Right renal pelvis (tissue), 4 donors: ENCODE measurements around the gene C2orf49. TPM values are rescaled to one million over a fixed set of nuclear protein-coding genes. Genes with fewer than 3 reads are reported as not detected.

Source experiments
- DNase-seq, 4 donors: peaks; one replicate each; pipeline ENCODE4 v3.0.0-alpha.2; 2013; ENCODE audit warnings: low read depth in 4 of 4, low spot score in 3 of 4, missing footprints in 1 of 4
- polyA plus RNA-seq, 4 donors: library from polyadenylated mRNA; unstranded; fragments of 120-200 nt; gene quantifications; one replicate each; pipeline ENCODE4 v1.2.1, GENCODE V29; 2013; ENCODE audit not compliant: insufficient read length in 4 of 4

Gene C2orf49
- 10 to 100 TPM; 21.4 to 27.4 (median 26.4) TPM for polyA plus RNA-seq

DNA sequence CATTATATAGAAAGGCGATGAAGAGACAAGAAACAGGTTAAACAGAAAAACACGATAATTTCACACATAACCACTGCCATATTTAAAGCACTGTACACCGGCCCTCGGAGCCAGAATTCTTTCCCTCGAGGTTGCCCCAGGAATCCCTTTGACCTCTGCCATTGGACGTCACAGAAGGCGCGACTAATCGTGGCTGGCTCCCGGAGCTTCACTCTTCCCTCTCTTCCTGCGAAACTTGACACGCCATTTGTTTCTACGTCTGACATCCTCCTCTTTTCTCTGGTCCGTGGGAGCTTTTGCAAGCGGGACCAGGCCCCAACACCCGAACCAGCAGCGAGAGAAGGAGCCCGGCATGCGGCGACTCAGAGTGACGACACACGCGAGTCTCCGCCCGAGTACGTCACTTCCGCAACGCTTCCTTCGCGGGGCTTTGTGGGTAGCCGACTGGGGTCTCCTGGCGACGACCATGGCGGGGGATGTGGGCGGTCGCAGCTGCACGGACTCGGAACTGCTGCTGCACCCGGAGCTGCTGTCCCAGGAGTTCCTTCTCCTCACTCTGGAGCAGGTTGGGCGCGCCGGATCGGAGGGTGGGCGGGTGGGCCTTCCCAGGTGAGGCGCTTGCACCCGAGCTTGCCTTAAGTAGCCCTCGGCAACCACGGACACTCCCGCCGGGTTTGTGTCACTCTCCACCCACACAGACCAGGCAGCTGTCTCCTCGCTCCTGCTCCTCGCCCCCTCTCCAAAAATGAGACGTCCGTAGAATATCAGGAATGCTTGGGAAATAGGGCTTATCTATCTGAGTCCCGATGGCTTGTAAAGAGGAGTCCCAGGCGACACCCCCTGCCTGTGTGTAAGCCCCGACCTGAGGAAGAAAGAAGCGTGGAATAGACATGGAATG is at the start of gene C2orf49:
TSS of gene C2orf49 (plus strand) at position 419 of the 898 bp plus-strand sequence. CDS start at position 467, 48 bp downstream.
- DNase-seq: peak; percentile 88 to 97 (median 90)

DNA sequence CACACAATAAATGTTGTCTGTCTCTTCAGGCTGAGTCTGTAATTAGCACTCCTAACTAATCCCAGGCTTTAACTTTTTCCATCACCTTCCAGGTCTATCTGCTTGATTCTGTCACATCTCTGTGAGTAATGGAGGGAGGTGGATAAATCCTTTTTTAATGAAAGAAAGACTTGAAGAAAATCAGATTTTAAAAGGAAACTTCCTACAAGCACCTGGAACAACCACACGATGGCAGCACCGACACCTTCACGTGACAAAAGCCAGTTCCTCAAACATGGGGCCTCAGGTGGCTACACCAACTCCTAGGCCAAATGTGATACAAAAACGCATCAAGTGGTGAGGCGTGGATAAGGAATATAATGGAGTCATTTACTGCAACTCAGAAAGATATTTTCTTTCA is 49.6 kb upstream of the C2orf49 start:
- no peak for DNase-seq

DNA sequence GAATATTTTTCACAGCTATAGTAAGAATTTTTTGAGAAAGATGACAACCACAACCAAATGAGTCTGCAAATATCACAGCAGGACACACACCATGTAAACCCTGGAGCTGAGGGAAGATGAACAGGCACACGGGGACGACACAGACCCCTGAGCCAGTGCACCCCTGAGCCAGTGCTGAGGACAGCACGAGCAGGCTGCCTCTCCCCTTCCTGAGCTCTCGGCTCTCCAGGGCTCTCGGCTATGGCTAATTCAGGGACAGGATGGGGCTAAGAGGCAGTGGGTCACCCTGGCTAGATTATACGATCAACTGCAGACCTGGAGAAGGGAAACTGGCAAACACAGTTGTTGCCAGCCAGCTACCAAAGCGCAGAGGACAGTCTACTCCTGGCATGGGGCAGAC is 49.2 kb upstream of the C2orf49 start:
- no peak for DNase-seq

DNA sequence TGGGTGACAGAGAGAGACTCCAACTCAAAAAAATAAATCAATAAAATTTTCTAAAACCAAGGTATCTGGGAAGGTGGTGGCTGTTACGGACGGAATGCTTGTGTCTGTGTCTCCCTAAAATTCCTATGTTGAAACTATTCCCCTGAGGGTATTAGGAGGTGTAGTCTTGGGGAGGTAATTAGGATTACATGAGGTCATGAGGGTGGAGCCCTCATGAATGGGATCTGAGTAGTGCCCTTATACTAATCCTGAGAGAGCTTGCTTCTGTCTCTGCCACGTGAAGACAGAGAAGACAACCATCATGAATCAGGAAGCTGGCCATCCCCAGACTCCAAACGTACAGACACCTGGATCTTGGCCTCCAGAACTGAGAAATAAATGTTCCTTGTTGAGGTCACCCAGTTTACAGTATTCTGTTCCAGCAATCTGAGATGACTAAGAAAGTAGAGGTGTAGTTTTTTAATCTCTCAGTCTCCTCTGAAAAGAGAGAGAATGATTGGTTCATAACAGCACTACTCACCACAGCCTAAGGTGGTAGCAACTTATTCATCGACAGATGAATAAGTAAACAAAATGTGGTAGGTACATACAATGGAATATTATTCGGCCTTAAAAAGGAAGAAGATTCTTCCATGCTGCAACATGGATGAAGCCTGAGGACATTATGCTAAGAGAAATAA is 46.2 kb upstream of the C2orf49 start:
- no peak for DNase-seq

DNA sequence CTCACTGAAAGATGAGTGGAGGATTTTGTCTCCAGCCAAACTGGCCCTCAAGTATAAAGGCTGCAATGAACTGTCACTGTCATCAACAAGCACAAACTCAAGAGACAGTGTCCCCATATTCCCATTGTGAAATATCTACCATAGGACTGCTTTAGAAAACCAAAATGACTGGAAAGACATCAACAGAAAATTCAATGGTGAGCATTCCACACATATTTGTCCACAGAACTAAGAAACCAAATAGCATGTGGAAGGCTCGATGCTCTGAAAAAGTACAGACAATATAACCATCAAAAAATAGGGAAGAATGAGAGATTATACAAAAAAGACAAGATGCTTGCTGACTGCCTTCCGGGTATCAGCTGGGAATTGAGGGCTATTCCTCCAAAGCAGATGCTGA is 45.4 kb upstream of the C2orf49 start:
- no peak for DNase-seq

DNA sequence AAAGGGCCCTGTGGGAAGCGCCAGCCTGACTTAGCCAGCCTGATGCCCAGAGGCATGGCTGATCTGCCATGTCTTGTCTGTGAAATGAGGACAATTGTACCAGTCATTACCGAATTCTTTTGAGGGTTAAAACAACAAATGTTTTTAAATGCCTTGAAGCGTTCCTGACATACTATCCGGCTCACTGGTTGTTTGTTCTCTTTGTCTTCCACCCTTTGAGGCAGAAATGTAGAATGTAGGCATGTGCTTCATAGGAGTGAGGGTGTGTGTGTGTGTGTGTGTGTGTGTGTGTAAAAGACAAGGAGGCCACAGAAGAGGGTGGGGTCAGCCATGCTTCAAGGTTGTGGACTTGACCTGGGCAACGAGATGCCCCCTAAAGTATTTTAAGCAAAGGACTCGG is 43.3 kb upstream of the C2orf49 start:
- DNase-seq: no peak

DNA sequence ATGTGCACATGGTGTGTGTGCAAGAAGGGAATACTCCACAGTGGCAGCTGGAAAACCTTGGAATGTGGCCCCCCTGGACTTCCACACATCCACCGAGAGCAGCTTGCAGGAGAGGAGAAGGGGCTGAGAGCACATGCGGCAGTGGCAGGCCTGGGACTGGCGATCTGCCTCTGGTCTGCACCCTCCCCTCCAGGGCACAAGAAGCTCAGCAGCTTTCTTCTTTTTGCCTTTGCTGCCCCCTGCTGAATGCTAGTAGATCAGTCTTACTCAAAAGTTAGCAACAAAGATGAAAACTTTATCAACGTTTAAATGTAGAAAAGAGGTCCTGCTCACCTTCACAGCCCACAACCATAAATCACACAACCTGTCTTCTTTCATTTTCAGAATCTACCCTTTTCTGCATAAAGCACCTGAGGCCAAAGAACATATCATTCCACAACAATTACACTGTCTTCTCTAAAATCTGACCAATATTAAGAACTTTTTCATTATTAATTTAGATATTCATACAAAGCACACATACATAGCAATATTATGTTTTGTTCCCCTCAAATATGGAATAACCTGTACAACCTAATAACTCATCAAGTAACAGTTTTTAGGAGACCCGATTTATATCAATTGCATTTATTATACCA is 42.4 kb upstream of the C2orf49 start:
- DNase-seq: peak; percentile 34 to 61 (median 52)

DNA sequence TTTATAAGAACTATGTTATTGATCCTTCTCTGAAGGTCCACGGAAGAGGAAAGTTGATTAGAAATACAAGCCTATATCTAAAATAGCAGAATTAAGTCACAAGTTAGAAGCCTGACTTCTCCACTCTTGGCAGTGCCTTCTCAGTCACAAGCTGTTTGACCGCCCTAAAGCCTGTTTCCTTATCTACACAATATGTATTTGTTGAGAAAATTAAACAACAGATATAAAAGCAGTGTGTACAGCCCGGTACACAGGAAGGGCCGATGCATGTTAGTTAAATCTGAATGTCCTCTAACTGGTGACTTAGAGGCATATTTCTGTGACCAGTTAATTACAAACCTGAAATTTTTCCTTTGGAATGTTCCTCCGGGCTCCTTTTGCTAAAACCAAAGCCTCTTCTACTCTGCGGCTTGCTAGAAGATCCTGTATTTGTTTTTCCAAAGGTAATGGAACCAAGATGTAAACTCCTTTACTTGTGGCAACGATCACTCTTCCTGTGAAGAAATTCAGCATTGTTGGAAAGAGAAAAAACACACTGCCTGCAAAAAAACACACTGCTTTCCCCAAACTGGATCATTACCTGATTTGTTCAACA is 41.2 kb upstream of the C2orf49 start:
- DNase-seq: no peak

DNA sequence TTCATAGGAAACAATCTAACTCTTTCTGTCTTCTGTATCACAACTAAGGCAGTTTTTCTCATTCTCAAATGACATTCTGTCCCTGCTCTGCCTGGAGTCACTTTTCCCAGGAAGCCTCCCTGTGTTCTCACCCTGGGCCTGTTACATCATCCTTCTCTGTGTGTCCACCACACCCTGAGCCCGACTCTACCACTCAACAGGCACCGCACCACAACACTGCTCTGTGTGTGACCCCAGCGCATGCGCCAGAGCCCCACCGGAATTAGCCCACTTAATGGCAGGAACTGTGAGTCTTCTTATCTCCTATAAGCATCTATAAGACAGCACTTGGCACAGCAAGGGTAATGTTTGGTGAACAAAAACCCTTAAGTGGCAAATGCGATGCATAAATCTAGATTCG is 40.1 kb upstream of the C2orf49 start:
- DNase-seq: no peak

DNA sequence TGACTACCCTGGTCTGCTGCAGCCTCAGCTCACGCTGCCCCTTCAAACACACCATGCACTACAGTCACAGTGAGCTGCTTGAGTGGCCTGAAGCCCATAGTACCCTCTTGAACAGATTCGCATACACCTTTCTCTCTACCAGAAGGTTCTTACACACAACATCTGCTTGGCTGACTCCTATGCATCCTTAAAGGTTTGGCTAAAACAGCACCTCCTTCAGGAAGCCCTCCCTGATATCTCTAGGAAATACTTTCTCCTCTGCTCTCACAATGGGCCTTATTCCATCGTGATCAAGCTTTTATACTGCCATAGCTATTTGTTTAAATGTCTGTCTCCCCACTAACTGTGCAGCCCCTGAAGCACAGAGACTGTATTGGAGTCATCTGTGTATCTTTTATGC is 39.3 kb upstream of the C2orf49 start:
- DNase-seq: no peak

DNA sequence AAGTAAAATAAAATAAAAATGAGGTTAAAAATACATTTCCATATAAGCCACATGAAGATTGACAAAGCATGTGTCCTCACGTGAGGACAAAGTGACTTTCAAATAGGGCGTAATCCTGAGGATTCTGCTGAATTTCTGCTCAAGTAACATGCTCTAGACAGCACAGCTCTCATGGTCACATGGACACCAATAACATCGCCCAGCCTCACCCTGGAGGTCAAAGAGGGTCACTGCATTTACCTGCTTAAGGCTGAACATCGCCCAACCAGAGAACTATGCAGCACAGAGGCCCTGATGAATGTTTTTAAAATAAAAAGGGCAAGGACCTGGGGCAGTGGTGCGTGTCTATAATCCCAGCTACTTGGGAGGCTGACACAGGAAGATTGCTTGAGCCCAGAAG is 38.0 kb upstream of the C2orf49 start:
- DNase-seq: no peak

DNA sequence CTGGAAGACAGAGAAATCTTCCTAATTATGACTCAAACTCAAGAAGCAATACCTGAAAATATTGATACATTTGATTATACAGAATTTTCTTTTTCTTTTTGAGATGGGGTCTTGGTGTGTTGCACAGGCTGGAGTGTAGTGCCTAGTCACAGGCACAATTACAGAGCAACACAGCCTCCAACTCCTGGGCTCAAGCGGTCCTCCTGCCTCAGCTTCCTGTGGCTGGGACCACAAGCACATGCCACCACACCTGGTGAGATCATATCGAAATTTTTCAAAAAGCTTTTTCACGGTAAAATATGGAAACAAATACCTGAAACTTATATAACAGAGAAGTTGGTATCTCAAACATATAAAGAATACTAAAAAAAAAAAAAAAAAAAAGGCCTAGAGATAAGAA is 35.7 kb upstream of the C2orf49 start:
- DNase-seq: no peak

DNA sequence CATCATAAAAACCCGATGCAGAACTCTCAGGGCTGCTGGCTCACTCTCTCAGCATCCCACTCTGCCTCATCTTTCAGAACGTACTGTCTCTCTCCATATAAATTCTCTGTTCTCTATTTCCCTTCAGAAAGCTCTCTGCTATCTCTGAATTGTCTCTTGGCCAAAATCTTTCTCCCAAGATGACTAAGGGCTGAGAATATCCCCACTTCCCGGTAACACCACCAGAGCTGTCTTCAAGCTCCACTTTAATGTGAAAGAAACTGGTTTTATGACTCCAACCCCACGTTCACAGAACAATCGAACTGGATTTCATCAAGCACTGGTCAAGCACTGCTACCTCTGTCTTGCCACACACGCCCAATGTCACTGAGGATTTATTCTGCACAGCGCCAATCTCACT is 30.2 kb upstream of the C2orf49 start:
- no peak for DNase-seq

DNA sequence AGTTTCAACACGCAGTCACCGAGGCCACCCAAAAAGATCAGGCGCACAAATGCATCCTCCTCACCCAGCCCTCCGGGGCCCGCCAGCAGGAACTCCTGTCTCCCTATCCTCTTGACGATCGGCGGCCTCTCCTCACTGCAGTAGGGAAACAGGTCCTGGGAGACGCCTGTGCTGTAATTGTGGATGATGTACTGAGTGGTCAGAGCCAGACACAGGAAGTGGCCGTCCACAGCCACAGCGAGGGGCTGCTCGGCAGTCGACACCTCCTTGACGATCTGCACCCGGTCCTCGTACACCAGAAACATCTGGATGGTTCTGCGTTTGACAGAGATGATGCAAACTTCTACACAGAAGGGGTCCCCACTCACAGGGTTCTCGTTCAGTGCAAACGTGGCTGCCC is 29.8 kb upstream of the C2orf49 start:
- DNase-seq: no peak

DNA sequence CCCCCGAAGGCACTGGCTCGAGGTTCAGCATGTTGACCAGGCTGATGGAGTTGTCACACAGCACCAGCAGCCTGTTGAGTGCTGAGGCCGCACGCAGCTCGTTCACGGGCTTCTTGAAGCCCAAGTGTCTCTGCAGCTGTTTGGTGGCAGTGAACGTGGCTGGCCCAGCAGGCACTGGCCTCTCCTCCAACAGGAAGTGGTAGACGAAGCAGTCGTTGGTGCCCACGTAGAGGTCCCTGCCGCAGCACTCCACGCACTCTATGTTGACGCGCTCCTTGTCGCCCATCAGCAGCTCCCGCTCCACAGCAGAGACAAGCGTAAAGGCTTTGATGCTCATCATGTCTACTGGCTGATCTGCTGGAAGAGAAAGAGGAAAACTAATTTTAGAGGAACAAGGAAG is 29.4 kb upstream of the C2orf49 start:
- DNase-seq: no peak

DNA sequence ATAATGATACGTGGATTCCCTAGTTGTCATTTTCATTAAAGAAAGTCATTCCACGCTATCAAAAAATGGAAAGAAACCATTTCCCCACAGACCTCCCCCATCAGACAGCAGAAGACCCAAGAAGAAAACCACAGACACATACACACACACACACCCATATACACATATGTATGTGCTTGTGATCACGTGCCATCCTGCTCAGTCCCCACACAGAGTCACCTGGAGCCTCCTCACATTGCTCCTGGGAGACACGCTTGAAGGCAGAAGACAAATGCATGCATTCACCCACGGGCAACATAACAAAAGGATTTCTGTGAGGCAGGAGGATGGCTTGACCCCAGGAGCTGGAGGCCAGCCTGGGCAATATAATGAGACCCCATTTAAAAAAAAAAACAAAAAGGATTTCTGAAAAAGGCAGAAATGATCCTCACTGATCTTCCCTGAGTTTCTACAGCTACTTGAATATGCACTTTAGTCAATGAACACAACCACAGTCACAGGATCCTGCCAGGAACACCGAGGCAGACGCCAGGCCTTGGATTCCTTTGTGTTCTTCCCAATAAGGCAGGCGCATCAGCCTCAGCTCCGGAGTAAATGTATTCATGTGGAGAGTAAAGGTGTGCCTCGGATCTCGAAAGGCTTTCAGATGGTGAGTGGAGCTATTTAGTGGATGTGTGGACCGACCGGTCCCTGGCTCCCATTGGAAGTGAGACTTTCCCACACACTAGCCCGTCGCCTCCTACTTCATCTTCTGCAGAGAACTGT is 28.8 kb upstream of the C2orf49 start:
- DNase-seq: no peak

DNA sequence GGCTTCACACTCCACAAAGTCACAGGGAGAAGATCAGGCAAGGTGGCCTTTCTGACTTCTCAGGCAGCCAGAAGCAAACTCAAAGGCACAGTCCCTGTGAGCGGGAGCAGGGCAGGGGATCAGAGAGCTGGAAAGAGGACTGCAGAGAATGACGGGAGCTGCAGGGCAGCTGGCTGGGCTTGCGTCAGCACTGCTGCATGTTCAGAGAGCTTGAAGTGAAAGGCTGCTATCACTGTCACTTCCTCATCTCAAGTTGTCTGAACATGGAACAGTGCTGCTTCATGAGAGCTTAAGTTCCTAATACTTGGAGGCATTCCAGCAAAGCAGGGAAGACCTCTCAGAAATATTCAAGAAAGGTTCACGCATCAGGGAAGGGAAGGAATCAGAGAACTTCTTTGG is 28.2 kb upstream of the C2orf49 start:
- no peak for DNase-seq

DNA sequence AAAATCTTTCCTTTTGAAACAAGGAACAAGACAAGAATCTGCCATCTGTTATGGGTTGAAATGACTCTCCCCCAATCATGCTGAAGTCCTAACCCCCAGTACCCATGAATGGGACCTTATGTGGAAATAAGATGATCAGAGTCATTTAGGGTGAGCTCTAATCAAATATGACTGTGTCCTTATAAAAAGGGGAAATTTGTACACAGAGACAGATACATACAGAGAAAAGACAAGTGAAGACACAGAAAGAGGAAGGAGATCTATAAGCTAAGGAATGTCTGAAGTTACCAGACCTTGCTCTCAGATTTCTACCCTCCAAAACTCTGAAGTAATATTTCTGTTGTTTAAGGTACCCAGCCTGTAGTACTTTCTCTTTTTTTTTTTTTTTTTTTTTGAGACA is 23.5 kb upstream of the C2orf49 start:
- DNase-seq: no peak

DNA sequence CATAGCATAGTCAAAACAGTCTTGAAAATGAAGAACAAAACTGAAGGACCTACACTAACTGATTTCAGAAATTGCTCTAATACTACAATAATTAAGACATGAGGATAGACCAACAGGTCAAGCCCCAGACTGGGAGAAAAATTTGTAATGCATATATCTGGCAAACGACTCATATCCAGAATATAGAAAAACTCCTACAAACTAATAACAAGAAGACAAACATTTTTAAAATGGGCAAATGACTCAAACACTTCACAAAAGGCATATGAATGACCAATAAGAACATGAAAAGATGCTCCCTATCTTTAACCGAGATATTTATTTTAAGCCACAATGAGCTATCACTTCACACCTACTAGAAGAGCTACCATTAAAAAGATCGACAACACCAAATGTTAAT is 22.0 kb upstream of the C2orf49 start:
- no peak for DNase-seq

DNA sequence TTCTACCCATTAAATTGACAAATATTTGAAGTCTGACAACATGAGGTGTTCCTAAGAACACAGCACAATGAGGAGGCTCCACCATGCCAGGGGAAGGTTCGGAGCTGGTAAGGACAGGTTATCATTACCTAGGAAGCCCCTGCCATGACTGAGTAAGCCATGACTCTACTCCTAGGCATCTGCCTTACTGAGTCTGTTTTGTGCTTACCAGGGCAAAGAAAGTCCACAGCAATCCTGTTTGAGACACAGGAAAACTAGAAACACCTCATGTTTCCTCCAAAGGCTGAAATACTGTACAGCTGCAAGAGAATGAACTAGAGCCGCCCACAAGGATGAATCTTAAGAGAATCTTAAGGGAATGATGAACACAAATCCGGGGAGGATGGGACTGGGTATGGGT is 19.4 kb upstream of the C2orf49 start:
- DNase-seq: no peak
